ENCODE results near the gene DHRS13.

DHRS13 gene

GRCh38 chr17:28926786-28927185, 23.9 kb upstream of the DHRS13 start:
- H3K36me3 ChIP-seq (replicated peaks) = peaks cover 17% of the 10 kb centered on the region
- no peak for TF ChIP-seq CTCF (IDR thresholded peaks at IDR 0.05; ENCODE audit: low read depth, low read length, missing control alignments)
- no peaks in the 10 kb centered on the region for H3K27me3 ChIP-seq (replicated peaks)
- in situ Hi-C loops (cut with HindIII; ENCODE audit: low pct_ligation_motif_present, low sequenced_read_pairs) = no loop called here
- no peak for DNase-seq
- no peak overlapping the region for H3K4me3 ChIP-seq (ENCODE audit: low read depth, low read length)
- peak overlapping the region; percentile 4 for H3K27ac ChIP-seq

- in situ Hi-C loops (cut with HindIII; ENCODE audit: low pct_ligation_motif_present, low sequenced_read_pairs) = no loop called here
- TF ChIP-seq CTCF (IDR thresholded peaks at IDR 0.05; ENCODE audit: low read depth, low read length, missing control alignments) = no peak
- Histone ChIP-seq H3K27ac (peak overlapping the region; percentile 4), H3K4me3 (ENCODE audit: low read depth, low read length) (no peak overlapping the region), H3K36me3 (replicated peaks) (peaks cover 20% of the 10 kb centered on the region), H3K27me3 (replicated peaks) (no peaks in the 10 kb centered on the region)
- DNase-seq = no peak
Observed at GRCh38 chr17:28926366-28926765, 23.5 kb upstream of the DHRS13 start.

- no peak overlapping the region for H3K4me3 ChIP-seq (ENCODE audit: low read depth, low read length)
- in situ Hi-C loops (cut with HindIII; ENCODE audit: low pct_ligation_motif_present, low sequenced_read_pairs) = no loop called here
- DNase-seq = peak; percentile 51
- peak overlapping the region; percentile 33 for H3K27ac ChIP-seq
- H3K27me3 ChIP-seq (replicated peaks) = no peaks in the 10 kb centered on the region
- H3K36me3 ChIP-seq (replicated peaks) = peaks cover 24% of the 10 kb centered on the region
- no peak for TF ChIP-seq CTCF (IDR thresholded peaks at IDR 0.05; ENCODE audit: low read depth, low read length, missing control alignments)
Observed at GRCh38 chr17:28925912-28926365, 23.1 kb upstream of the DHRS13 start.

GRCh38 chr17:28920201-28920600, 17.3 kb upstream of the DHRS13 start:
- no peak overlapping the region for H3K4me3 ChIP-seq (ENCODE audit: low read depth, low read length)
- H3K36me3 ChIP-seq (replicated peaks) = peaks cover 71% of the 10 kb centered on the region
- in situ Hi-C loops (cut with HindIII; ENCODE audit: low pct_ligation_motif_present, low sequenced_read_pairs) = no loop called here
- no peak for DNase-seq
- no peak overlapping the region for H3K27ac ChIP-seq
- H3K27me3 ChIP-seq (replicated peaks) = no peaks in the 10 kb centered on the region
- TF ChIP-seq CTCF (IDR thresholded peaks at IDR 0.05; ENCODE audit: low read depth, low read length, missing control alignments) = no peak

- Histone ChIP-seq H3K27ac (no peak overlapping the region), H3K27me3 (replicated peaks) (no peaks in the 10 kb centered on the region), H3K36me3 (replicated peaks) (peaks cover 77% of the 10 kb centered on the region), H3K4me3 (ENCODE audit: low read depth, low read length) (no peak overlapping the region)
- in situ Hi-C loops (cut with HindIII; ENCODE audit: low pct_ligation_motif_present, low sequenced_read_pairs) = no loop called here
- TF ChIP-seq CTCF (IDR thresholded peaks at IDR 0.05; ENCODE audit: low read depth, low read length, missing control alignments) = no peak
- no peak for DNase-seq
Observed at GRCh38 chr17:28918295-28918694, 15.4 kb upstream of the DHRS13 start.

- H3K36me3 ChIP-seq (replicated peaks) = peaks cover 82% of the 10 kb centered on the region
- H3K27me3 ChIP-seq (replicated peaks) = no peaks in the 10 kb centered on the region
- in situ Hi-C loops (cut with HindIII; ENCODE audit: low pct_ligation_motif_present, low sequenced_read_pairs) = no loop called here
- DNase-seq = no peak
- no peak overlapping the region for H3K27ac ChIP-seq
- no peak for TF ChIP-seq CTCF (IDR thresholded peaks at IDR 0.05; ENCODE audit: low read depth, low read length, missing control alignments)
- no peak overlapping the region for H3K4me3 ChIP-seq (ENCODE audit: low read depth, low read length)
Observed at GRCh38 chr17:28917465-28917864, 14.6 kb upstream of the DHRS13 start.

All from brain microvascular endothelial cell (primary cell).